GM19351 (cell line): ENCODE results near the gene NMU.
A peak's percentile ranks its signal among the peaks of the same experiment; 100 is the strongest.
"Not testable (repeated sequence)": the region's sequence is repeated elsewhere in the genome, so short reads cannot be mapped to it uniquely, and the experiment has no call there.

Experiments
- ATAC-seq: cut with Tn5 transposase; IDR thresholded peaks from one replicate; pipeline ENCODE4 v1.9.1; 2021; ENCODE audit warnings: mild to moderate bottlenecking, moderate library complexity; ENCODE audit not compliant: unreplicated experiment

Gene NMU

GRCh38 chr4:55635741-55636655 lies at the start of gene NMU:
TSS of gene NMU (minus strand) at chr4:55636298. CDS start at chr4:55636192, 106 bp downstream.
- ATAC-seq = peak; percentile 82

- ATAC-seq = no peak
Observed at GRCh38 chr4:55684276-55684675, 48.2 kb upstream of the NMU start.

GRCh38 chr4:55682797-55683196 lies 46.7 kb upstream of the NMU start:
- ATAC-seq = not testable (repeated sequence)

GRCh38 chr4:55682295-55682694 lies 46.2 kb upstream of the NMU start:
- no peak for ATAC-seq

- no peak for ATAC-seq
Observed at GRCh38 chr4:55681430-55681829, 45.3 kb upstream of the NMU start.

- ATAC-seq = no peak
Observed at GRCh38 chr4:55675196-55675793, 39.2 kb upstream of the NMU start.

GRCh38 chr4:55673424-55673823 lies 37.3 kb upstream of the NMU start:
- ATAC-seq = no peak

- no peak for ATAC-seq
Observed at GRCh38 chr4:55671667-55672066, 35.6 kb upstream of the NMU start.

GRCh38 chr4:55670695-55671094 lies 34.6 kb upstream of the NMU start:
- ATAC-seq = no peak

- ATAC-seq = no peak
Observed at GRCh38 chr4:55668449-55668848, 32.4 kb upstream of the NMU start.

- no peak for ATAC-seq
Observed at GRCh38 chr4:55666535-55666934, 30.4 kb upstream of the NMU start.

GRCh38 chr4:55663145-55663544 lies 27.0 kb upstream of the NMU start:
- ATAC-seq = no peak

- ATAC-seq = no peak
Observed at GRCh38 chr4:55661398-55662056, 25.4 kb upstream of the NMU start.

GRCh38 chr4:55658657-55659056 lies 22.6 kb upstream of the NMU start:
- ATAC-seq = no peak

- ATAC-seq = no peak
Observed at GRCh38 chr4:55654131-55654530, 18.0 kb upstream of the NMU start.

GRCh38 chr4:55650483-55650882 lies 14.4 kb upstream of the NMU start:
- ATAC-seq = no peak

- ATAC-seq = no peak
Observed at GRCh38 chr4:55637272-55637820, 1.2 kb upstream of the NMU start.

- no peak for ATAC-seq
Observed at GRCh38 chr4:55636656-55636999, 530 bp upstream of the NMU start.

- no peak for ATAC-seq
Observed at GRCh38 chr4:55635282-55635681, 816 bp downstream of the NMU start.

GRCh38 chr4:55634417-55635128 lies 1.5 kb downstream of the NMU start:
- no peak for ATAC-seq

- ATAC-seq = no peak
Observed at GRCh38 chr4:55633903-55634302, 2.2 kb downstream of the NMU start.
